Hepatocyte (in vitro differentiated cells): ENCODE measurements around the gene SMARCD2.
"Not testable (repeated sequence)": the region's sequence is repeated elsewhere in the genome, so short reads cannot be mapped to it uniquely, and the experiment has no call there.

Experiments used
- EZH2 ChIP-seq: fragments of 200-600 bp; sonication (generic); IDR thresholded peaks from 2 replicates; pipeline ENCODE4 v1.6.1; 2016; ENCODE audit warnings: antibody characterized with exemption, mild to moderate bottlenecking, borderline replicate concordance
- EZH2phosphoT487 ChIP-seq: fragments of 200-600 bp; sonication (generic); IDR thresholded peaks from one replicate; pipeline ENCODE4 v1.6.1; 2018; ENCODE audit warnings: antibody characterized with exemption, mild to moderate bottlenecking, low read depth, moderate library complexity; ENCODE audit not compliant: unreplicated experiment, severe bottlenecking
- TF ChIP-seq, protein P1 (sequence below): fragments of 200-600 bp; sonication (generic); IDR thresholded peaks from 2 replicates; pipeline ENCODE4 v1.5.1; 2016; ENCODE audit warnings: antibody characterized with exemption, mild to moderate bottlenecking; ENCODE audit not compliant: poor library complexity

- TF ChIP-seq, protein P1, sequence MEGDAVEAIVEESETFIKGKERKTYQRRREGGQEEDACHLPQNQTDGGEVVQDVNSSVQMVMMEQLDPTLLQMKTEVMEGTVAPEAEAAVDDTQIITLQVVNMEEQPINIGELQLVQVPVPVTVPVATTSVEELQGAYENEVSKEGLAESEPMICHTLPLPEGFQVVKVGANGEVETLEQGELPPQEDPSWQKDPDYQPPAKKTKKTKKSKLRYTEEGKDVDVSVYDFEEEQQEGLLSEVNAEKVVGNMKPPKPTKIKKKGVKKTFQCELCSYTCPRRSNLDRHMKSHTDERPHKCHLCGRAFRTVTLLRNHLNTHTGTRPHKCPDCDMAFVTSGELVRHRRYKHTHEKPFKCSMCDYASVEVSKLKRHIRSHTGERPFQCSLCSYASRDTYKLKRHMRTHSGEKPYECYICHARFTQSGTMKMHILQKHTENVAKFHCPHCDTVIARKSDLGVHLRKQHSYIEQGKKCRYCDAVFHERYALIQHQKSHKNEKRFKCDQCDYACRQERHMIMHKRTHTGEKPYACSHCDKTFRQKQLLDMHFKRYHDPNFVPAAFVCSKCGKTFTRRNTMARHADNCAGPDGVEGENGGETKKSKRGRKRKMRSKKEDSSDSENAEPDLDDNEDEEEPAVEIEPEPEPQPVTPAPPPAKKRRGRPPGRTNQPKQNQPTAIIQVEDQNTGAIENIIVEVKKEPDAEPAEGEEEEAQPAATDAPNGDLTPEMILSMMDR, result not testable (repeated sequence)
- not testable (repeated sequence) for TF ChIP-seq EZH2, EZH2phosphoT487
Observed at GRCh38 chr17:63873577-63873976, 31.1 kb upstream of the SMARCD2 start, which contains the start of gene CSH2.
